ENCODE measurements around the gene CNTD1. TPM values are rescaled to one million over a fixed set of nuclear protein-coding genes. Genes with fewer than 3 reads are reported as not detected.
A peak's percentile ranks its signal among the peaks of the same experiment; 100 is the strongest.

The CNTD1 gene
- total RNA-seq, 1 donor from 2014 or later = not detected

- H3K36me3 Mint-ChIP-seq (ENCODE audit: low read depth) = peaks cover 29% of the 10 kb centered on the region
- peaks cover 9% of the 10 kb centered on the region for H3K27me3 Mint-ChIP-seq
- DNase-seq = peak; percentile 98
- H3K4me3 Mint-ChIP-seq = peak within 1 kb of the TSS; percentile 98
- H3K9me3 Mint-ChIP-seq = no peaks in the 10 kb centered on the region
- peaks cover 18% of the 10 kb centered on the region for H3K4me1 Mint-ChIP-seq
- peak within 1 kb of the TSS; percentile 99 for H3K27ac Mint-ChIP-seq
- intact Hi-C loops (cut with micrococcal nuclease) = loop anchor here (1.0 to 10.0 kb wide), 3 partner anchors 9 to 482 kb away; partner anchors contain the start of genes BECN1 and RPL27
These were observed 34.5 kb downstream of the CNTD1 start, which contains the start of gene PSME3 for GRCh38 chr17:42832934-42833766. Gene PSME3, plus strand, starts transcription at chr17:42833397. Its CDS starts 235 bp downstream, at chr17:42833632.

- H3K9me3 Mint-ChIP-seq = no peaks in the 10 kb centered on the region
- H3K27me3 Mint-ChIP-seq = peaks cover 4% of the 10 kb centered on the region
- intact Hi-C loops (cut with micrococcal nuclease) = loop anchor here (1.0 to 10.0 kb wide), 3 partner anchors 10 to 481 kb away; partner anchors contain the start of genes BECN1 and RPL27
- peaks cover 18% of the 10 kb centered on the region for H3K4me1 Mint-ChIP-seq
- peak overlapping the region; percentile 99 for H3K27ac Mint-ChIP-seq
- peak overlapping the region; percentile 98 for H3K4me3 Mint-ChIP-seq
- DNase-seq = no peak
- peaks cover 36% of the 10 kb centered on the region for H3K36me3 Mint-ChIP-seq (ENCODE audit: low read depth)
These were observed 35.2 kb downstream of the CNTD1 start for GRCh38 chr17:42833767-42834422.

GRCh38 chr17:42835732-42836131 is 37.1 kb downstream of the CNTD1 start:
- no peaks in the 10 kb centered on the region for H3K9me3 Mint-ChIP-seq
- intact Hi-C loops (cut with micrococcal nuclease) = loop anchor here (10.0 kb wide), 1 partner anchor 479 kb away; no protein-coding TSS in a partner anchor
- H3K4me1 Mint-ChIP-seq = peaks cover 18% of the 10 kb centered on the region
- no peak for DNase-seq
- no peak overlapping the region for H3K4me3 Mint-ChIP-seq
- H3K27me3 Mint-ChIP-seq = no peaks in the 10 kb centered on the region
- peaks cover 45% of the 10 kb centered on the region for H3K36me3 Mint-ChIP-seq (ENCODE audit: low read depth)
- no peak overlapping the region for H3K27ac Mint-ChIP-seq

GRCh38 chr17:42841975-42842685 is 43.5 kb downstream of the CNTD1 start:
- Mint-ChIP-seq H3K36me3 (ENCODE audit: low read depth) (peaks cover 74% of the 10 kb centered on the region), H3K9me3 (no peaks in the 10 kb centered on the region), H3K4me1 (peaks cover 16% of the 10 kb centered on the region), H3K27me3 (no peaks in the 10 kb centered on the region), H3K4me3 (no peak overlapping the region), H3K27ac (no peak overlapping the region)
- no peak for DNase-seq
- intact Hi-C loops (cut with micrococcal nuclease) = loop anchor here (5.0 kb wide), 1 partner anchor 85 kb away; no protein-coding TSS in a partner anchor

- Mint-ChIP-seq H3K27me3 (no peaks in the 10 kb centered on the region), H3K9me3 (no peaks in the 10 kb centered on the region), H3K36me3 (ENCODE audit: low read depth) (peaks cover 62% of the 10 kb centered on the region), H3K4me3 (no peak overlapping the region), H3K4me1 (peaks cover 12% of the 10 kb centered on the region), H3K27ac (no peak overlapping the region)
- peak; percentile 67 for DNase-seq
- intact Hi-C loops (cut with micrococcal nuclease) = loop anchor here (5.0 kb wide), 1 partner anchor 84 kb away; no protein-coding TSS in a partner anchor
These were observed 44.8 kb downstream of the CNTD1 start for GRCh38 chr17:42843358-42843934.

GRCh38 chr17:42844271-42844670 is 45.6 kb downstream of the CNTD1 start, which contains the start of gene AOC2:
Gene AOC2, plus strand, starts transcription at chr17:42844580. Its CDS starts 47 bp downstream, at chr17:42844627.
- DNase-seq = no peak
- no peak within 1 kb of the TSS for H3K27ac Mint-ChIP-seq
- H3K4me3 Mint-ChIP-seq = no peak within 1 kb of the TSS
- no peaks in the 10 kb centered on the region for H3K27me3 Mint-ChIP-seq
- peaks cover 54% of the 10 kb centered on the region for H3K36me3 Mint-ChIP-seq (ENCODE audit: low read depth)
- H3K4me1 Mint-ChIP-seq = peaks cover 12% of the 10 kb centered on the region
- H3K9me3 Mint-ChIP-seq = no peaks in the 10 kb centered on the region
- intact Hi-C loops (cut with micrococcal nuclease) = loop anchor here (5.0 kb wide), 1 partner anchor 83 kb away; no protein-coding TSS in a partner anchor

- intact Hi-C loops (cut with micrococcal nuclease) = loop anchor here (5.0 kb wide), 1 partner anchor 82 kb away; no protein-coding TSS in a partner anchor
- no peak overlapping the region for H3K27ac Mint-ChIP-seq
These were observed 46.3 kb downstream of the CNTD1 start for GRCh38 chr17:42844761-42845555.

GRCh38 chr17:42845556-42845917 is 46.9 kb downstream of the CNTD1 start:
- Mint-ChIP-seq H3K4me1 (peaks cover 15% of the 10 kb centered on the region), H3K27me3 (no peaks in the 10 kb centered on the region), H3K36me3 (ENCODE audit: low read depth) (peaks cover 50% of the 10 kb centered on the region), H3K27ac (no peak overlapping the region), H3K4me3 (no peak overlapping the region), H3K9me3 (no peaks in the 10 kb centered on the region)
- intact Hi-C loops (cut with micrococcal nuclease) = no loop called here
- DNase-seq = no peak

More at GRCh38 chr17:42844761-42845555, 46.3 kb downstream of the CNTD1 start:
- H3K9me3 Mint-ChIP-seq = no peaks in the 10 kb centered on the region
- no peaks in the 10 kb centered on the region for H3K27me3 Mint-ChIP-seq
- DNase-seq = no peak
- peaks cover 50% of the 10 kb centered on the region for H3K36me3 Mint-ChIP-seq (ENCODE audit: low read depth)
- peaks cover 12% of the 10 kb centered on the region for H3K4me1 Mint-ChIP-seq
- H3K4me3 Mint-ChIP-seq = no peak overlapping the region

GRCh38 chr17:42845918-42846593 is 47.4 kb downstream of the CNTD1 start:
- H3K4me3 Mint-ChIP-seq = peak overlapping the region; percentile 25

GRCh38 chr17:42846594-42847280 is 48.1 kb downstream of the CNTD1 start:
- no peaks in the 10 kb centered on the region for H3K27me3 Mint-ChIP-seq
- no peak overlapping the region for H3K4me3 Mint-ChIP-seq
- H3K4me1 Mint-ChIP-seq = peaks cover 15% of the 10 kb centered on the region
- peak overlapping the region; percentile 20 for H3K27ac Mint-ChIP-seq
- DNase-seq = no peak
- intact Hi-C loops (cut with micrococcal nuclease) = no loop called here
- no peaks in the 10 kb centered on the region for H3K9me3 Mint-ChIP-seq
- peaks cover 41% of the 10 kb centered on the region for H3K36me3 Mint-ChIP-seq (ENCODE audit: low read depth)

More at GRCh38 chr17:42845918-42846593, 47.4 kb downstream of the CNTD1 start:
- peaks cover 15% of the 10 kb centered on the region for H3K4me1 Mint-ChIP-seq
- no peaks in the 10 kb centered on the region for H3K9me3 Mint-ChIP-seq
- H3K27me3 Mint-ChIP-seq = no peaks in the 10 kb centered on the region
- intact Hi-C loops (cut with micrococcal nuclease) = no loop called here
- H3K36me3 Mint-ChIP-seq (ENCODE audit: low read depth) = peaks cover 47% of the 10 kb centered on the region
- peak overlapping the region; percentile 85 for H3K27ac Mint-ChIP-seq
- DNase-seq = no peak

GRCh38 chr17:42848093-42848492 is 49.4 kb downstream of the CNTD1 start:
- no peak for DNase-seq
- intact Hi-C loops (cut with micrococcal nuclease) = no loop called here
- Mint-ChIP-seq H3K4me3 (no peak overlapping the region), H3K27ac (no peak overlapping the region), H3K9me3 (no peaks in the 10 kb centered on the region), H3K4me1 (peaks cover 12% of the 10 kb centered on the region), H3K27me3 (no peaks in the 10 kb centered on the region), H3K36me3 (ENCODE audit: low read depth) (peaks cover 29% of the 10 kb centered on the region)

GRCh38 chr17:42849031-42849430 is 50.4 kb downstream of the CNTD1 start:
- intact Hi-C loops (cut with micrococcal nuclease) = no loop called here
- H3K36me3 Mint-ChIP-seq (ENCODE audit: low read depth) = peaks cover 20% of the 10 kb centered on the region
- H3K27ac Mint-ChIP-seq = no peak overlapping the region
- H3K27me3 Mint-ChIP-seq = no peaks in the 10 kb centered on the region
- DNase-seq = no peak
- H3K9me3 Mint-ChIP-seq = no peaks in the 10 kb centered on the region
- H3K4me1 Mint-ChIP-seq = peaks cover 12% of the 10 kb centered on the region
- no peak overlapping the region for H3K4me3 Mint-ChIP-seq
